Keratinocyte (primary cell): Measurements from ENCODE around the gene WWC1. TPM values are rescaled to one million over a fixed set of nuclear protein-coding genes. Genes with fewer than 3 reads are reported as not detected.

ENCODE experiments used
- DNase-seq: peaks from one replicate; pipeline ENCODE4 v3.0.0-alpha.2; 2011; ENCODE audit warnings: low read depth, missing footprints, low spot score
- FAIRE-seq: peaks from 2 replicates; lab custom pipeline; 2011; peaks lifted over from hg19 to GRCh38; lab: Jason Lieb, UNC
- H2AFZ ChIP-seq: 2 replicates; pipeline ENCODE4 v1.6.0; 2012; ENCODE audit warnings: low read length, control low read depth, inconsistent platforms; ENCODE audit not compliant: control insufficient read depth
- H3K27ac ChIP-seq: 2 replicates; pipeline ENCODE4 v1.5.1; 2011; ENCODE audit warnings: low read length; ENCODE audit not compliant: control insufficient read depth, insufficient read depth
- H3K27me3 ChIP-seq: 3 replicates; pipeline ENCODE4 v1.6.0; 2011; ENCODE audit warnings: low read length; ENCODE audit not compliant: control insufficient read depth, insufficient read depth; ENCODE audit errors: extremely low read depth
- H3K36me3 ChIP-seq, 2 experiments: 2 replicates in 1 of 2; 3 replicates in 1 of 2; pipeline ENCODE4 v1.5.1; 2011; ENCODE audit warnings: low read length in 2 of 2, mild to moderate bottlenecking in 1 of 2; ENCODE audit not compliant: control insufficient read depth in 2 of 2, insufficient read depth in 2 of 2; ENCODE audit errors: extremely low read depth in 1 of 2
- H3K4me1 ChIP-seq: 3 replicates; pipeline ENCODE4 v1.5.1; 2011; ENCODE audit warnings: low read length; ENCODE audit not compliant: control insufficient read depth, insufficient read depth; ENCODE audit errors: extremely low read depth
- H3K4me2 ChIP-seq: 3 replicates; pipeline ENCODE4 v1.6.0; 2011; ENCODE audit warnings: low read depth, low read length; ENCODE audit not compliant: control insufficient read depth, insufficient read depth; ENCODE audit errors: extremely low read depth
- H3K4me3 ChIP-seq, 3 experiments: fragments of 200-600 bp in 1 of 3; sonication (generic) in 1 of 3; 2 replicates in 2 of 3; 3 replicates in 1 of 3; pipeline ENCODE4 v1.5.1; 2011 to 2016; ENCODE audit warnings: low read length in 3 of 3, mild to moderate bottlenecking in 3 of 3, control low read depth in 2 of 3, inconsistent platforms in 1 of 3, low read depth in 1 of 3, mixed read lengths in 1 of 3, mixed run types in 1 of 3, moderate library complexity in 1 of 3; ENCODE audit not compliant: control insufficient read depth in 2 of 3, insufficient read depth in 2 of 3; ENCODE audit errors: extremely low read depth in 1 of 3
- H3K79me2 ChIP-seq: 2 replicates; pipeline ENCODE4 v1.6.0; 2012; ENCODE audit warnings: low read length; ENCODE audit not compliant: control insufficient read depth, insufficient read depth
- H3K9ac ChIP-seq: 3 replicates; pipeline ENCODE4 v1.6.0; 2011; ENCODE audit warnings: low read length; ENCODE audit not compliant: control insufficient read depth, insufficient read depth; ENCODE audit errors: extremely low read depth
- H3K9me1 ChIP-seq: 3 replicates; pipeline ENCODE4 v1.6.0; 2011; ENCODE audit warnings: low read length; ENCODE audit not compliant: control insufficient read depth, insufficient read depth; ENCODE audit errors: extremely low read depth
- H3K9me3 ChIP-seq: 2 replicates; pipeline ENCODE4 v1.5.1; 2012; ENCODE audit warnings: low read depth, low read length; ENCODE audit not compliant: control insufficient read depth
- H4K20me1 ChIP-seq: 3 replicates; pipeline ENCODE4 v1.6.0; 2011; ENCODE audit warnings: low read length; ENCODE audit not compliant: control insufficient read depth, insufficient read depth; ENCODE audit errors: extremely low read depth
- EZH2 ChIP-seq: IDR thresholded peaks from one replicate; pipeline ENCODE4 v1.6.1; 2012; ENCODE audit warnings: inconsistent platforms, mild to moderate bottlenecking, low read length, moderate library complexity
- dilution Hi-C: fragments of 300-500 bp; cut with MboI; formaldehyde crosslinking; loops from one replicate; pipeline ENCODE4 v1.7.0; 2020; ENCODE audit warnings: low sequenced_read_pairs; ENCODE audit not compliant: extremely low pct_ligation_motif_present
- polyA plus RNA-seq, 5 experiments: library from polyadenylated mRNA; depleted of rRNA in 3 of 5; stranded (reverse) in 3 of 5; stranded (forward) in 1 of 5; unstranded in 1 of 5; fragments of >200 nt; gene quantifications; 1 replicate in 1 of 5; 2 replicates in 3 of 5; 3 replicates in 1 of 5; pipeline versions ENCODE4 v1.2.1 to v1.2.3, GENCODE V29; 2011 to 2012; ENCODE audit warnings: missing spikeins in 2 of 5, low read depth in 1 of 5, low replicate concordance in 1 of 5
- TF ChIP-seq, protein P1 (sequence below), 3 experiments: IDR thresholded peaks in 1 of 3; conservative IDR thresholded peaks in 1 of 3; optimal IDR thresholded peaks in 1 of 3; 2 replicates in 2 of 3; 3 replicates in 1 of 3; pipeline versions ENCODE3 to v1.5.1; 2011; ENCODE audit warnings: low read length in 3 of 3, mild to moderate bottlenecking in 3 of 3, moderate library complexity in 2 of 3, control low read depth in 1 of 3, inconsistent platforms in 1 of 3; ENCODE audit not compliant: insufficient read depth in 2 of 3; ENCODE audit errors: extremely low read depth in 1 of 3

WWC1 gene
- polyA plus RNA-seq, 1 donor (not counting 4 experiments of a cell fraction or from before 2014, with no cell fraction given): 19.8 TPM

DNA sequence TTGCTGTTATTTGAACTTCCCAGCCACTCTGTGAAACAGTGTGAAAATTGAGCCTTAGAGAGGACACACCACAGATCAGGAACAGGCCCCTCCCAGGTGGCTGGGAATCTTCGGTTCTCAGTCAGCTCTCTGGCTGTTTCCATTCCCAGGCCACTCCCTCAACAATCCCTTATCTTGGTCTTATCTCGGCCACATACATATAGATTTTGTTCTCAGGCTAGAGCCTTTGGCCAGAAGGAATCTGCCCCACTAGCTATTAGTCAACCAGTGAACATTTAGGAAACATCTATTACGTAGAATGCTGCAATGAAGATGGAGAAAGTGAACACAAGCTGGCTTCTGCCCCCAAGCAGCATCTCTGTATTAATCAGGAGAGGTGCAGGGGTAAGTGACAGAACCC, 21.0 kb upstream of the WWC1 start:
- Histone ChIP-seq H3K4me3 (no peak overlapping the region), H3K9me1 (no peaks in the 10 kb centered on the region), H3K9me3 (no peaks in the 10 kb centered on the region), H4K20me1 (no peaks in the 10 kb centered on the region), H2AFZ (no peak overlapping the region), H3K27ac (no peak overlapping the region), H3K79me2 (no peaks in the 10 kb centered on the region), H3K9ac (no peak overlapping the region), H3K4me1 (peaks cover 13% of the 10 kb centered on the region), H3K27me3 (peaks cover 2% of the 10 kb centered on the region), H3K4me2 (no peak overlapping the region), H3K36me3 (no peaks in the 10 kb centered on the region)
- TF ChIP-seq, protein P1, sequence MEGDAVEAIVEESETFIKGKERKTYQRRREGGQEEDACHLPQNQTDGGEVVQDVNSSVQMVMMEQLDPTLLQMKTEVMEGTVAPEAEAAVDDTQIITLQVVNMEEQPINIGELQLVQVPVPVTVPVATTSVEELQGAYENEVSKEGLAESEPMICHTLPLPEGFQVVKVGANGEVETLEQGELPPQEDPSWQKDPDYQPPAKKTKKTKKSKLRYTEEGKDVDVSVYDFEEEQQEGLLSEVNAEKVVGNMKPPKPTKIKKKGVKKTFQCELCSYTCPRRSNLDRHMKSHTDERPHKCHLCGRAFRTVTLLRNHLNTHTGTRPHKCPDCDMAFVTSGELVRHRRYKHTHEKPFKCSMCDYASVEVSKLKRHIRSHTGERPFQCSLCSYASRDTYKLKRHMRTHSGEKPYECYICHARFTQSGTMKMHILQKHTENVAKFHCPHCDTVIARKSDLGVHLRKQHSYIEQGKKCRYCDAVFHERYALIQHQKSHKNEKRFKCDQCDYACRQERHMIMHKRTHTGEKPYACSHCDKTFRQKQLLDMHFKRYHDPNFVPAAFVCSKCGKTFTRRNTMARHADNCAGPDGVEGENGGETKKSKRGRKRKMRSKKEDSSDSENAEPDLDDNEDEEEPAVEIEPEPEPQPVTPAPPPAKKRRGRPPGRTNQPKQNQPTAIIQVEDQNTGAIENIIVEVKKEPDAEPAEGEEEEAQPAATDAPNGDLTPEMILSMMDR (optimal IDR thresholded peaks at IDR 0.05 in 1 of 3, IDR thresholded peaks at IDR 0.05 in 1 of 3, conservative IDR thresholded peaks at IDR 0.05 in 1 of 3; ENCODE audit: extremely low read depth in 1 of 3, insufficient read depth in 2 of 3, low read length in 3 of 3): no peak
- no peak for TF ChIP-seq EZH2
- peak; percentile 80 for FAIRE-seq
- dilution Hi-C loops: no loop called here
- DNase-seq: no peak

GRCh38 chr5:168273056-168273980, 18.1 kb upstream of the WWC1 start:
- H3K79me2 ChIP-seq: no peaks in the 10 kb centered on the region
- H3K36me3 ChIP-seq: no peaks in the 10 kb centered on the region
- no peaks in the 10 kb centered on the region for H3K9me3 ChIP-seq
- H3K27me3 ChIP-seq: peaks cover 2% of the 10 kb centered on the region
- no peak overlapping the region for H2AFZ ChIP-seq
- no peak for DNase-seq
- no peak overlapping the region for H3K4me2 ChIP-seq
- H3K9ac ChIP-seq: no peak overlapping the region
- no peak overlapping the region for H3K4me3 ChIP-seq
- no peak overlapping the region for H3K27ac ChIP-seq
- dilution Hi-C loops: no loop called here
- peaks cover 13% of the 10 kb centered on the region for H3K4me1 ChIP-seq
- H3K9me1 ChIP-seq: no peaks in the 10 kb centered on the region
- no peak for TF ChIP-seq EZH2
- TF ChIP-seq, protein P1 (optimal IDR thresholded peaks at IDR 0.05 in 1 of 3, IDR thresholded peaks at IDR 0.05 in 1 of 3, conservative IDR thresholded peaks at IDR 0.05 in 1 of 3; ENCODE audit: extremely low read depth in 1 of 3, insufficient read depth in 2 of 3, low read length in 3 of 3): no peak
- FAIRE-seq: peak; percentile 44
- no peaks in the 10 kb centered on the region for H4K20me1 ChIP-seq
